HK-2 (cell line): ENCODE results near the gene CTNNA1.
"Not testable (repeated sequence)": the region's sequence is repeated elsewhere in the genome, so short reads cannot be mapped to it uniquely, and the experiment has no call there.

Experiments
- DNase-seq: peaks from one replicate; pipeline ENCODE4 v3.0.0-alpha.2; 2018; ENCODE audit not compliant: unreplicated experiment

CTNNA1 gene

DNA sequence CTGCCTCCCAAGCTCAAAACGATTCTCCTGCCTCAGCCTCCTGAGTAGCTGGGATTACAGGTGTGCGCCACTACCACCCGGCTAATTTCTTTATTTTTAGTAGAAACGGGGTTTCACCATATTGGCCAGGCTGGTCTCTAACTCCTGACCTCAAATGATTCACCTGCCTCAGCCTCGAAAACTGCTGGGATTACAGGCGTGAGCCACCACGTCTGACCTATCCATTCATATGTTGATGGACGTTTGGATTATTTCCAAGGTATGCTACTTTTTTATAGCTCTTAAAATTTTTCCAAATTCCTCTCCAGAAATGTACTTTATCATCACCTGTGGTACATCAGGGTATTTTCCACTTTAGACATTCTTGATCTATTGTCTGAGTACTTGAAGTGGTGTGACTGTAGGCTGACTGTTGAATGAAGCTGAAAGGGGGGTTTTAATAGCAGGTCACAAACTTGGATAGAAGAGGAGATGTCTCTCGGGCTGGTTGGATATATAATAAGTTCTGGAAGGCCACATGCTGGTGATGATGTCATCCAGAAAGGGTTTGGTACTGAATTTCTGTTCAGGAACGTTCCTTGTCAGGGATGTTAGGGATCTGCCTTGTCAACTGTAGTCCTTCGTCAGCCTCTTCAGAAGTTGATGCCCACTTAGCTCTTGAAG lies 7.4 kb downstream of the CTNNA1 start:
- DNase-seq: no peak

DNA sequence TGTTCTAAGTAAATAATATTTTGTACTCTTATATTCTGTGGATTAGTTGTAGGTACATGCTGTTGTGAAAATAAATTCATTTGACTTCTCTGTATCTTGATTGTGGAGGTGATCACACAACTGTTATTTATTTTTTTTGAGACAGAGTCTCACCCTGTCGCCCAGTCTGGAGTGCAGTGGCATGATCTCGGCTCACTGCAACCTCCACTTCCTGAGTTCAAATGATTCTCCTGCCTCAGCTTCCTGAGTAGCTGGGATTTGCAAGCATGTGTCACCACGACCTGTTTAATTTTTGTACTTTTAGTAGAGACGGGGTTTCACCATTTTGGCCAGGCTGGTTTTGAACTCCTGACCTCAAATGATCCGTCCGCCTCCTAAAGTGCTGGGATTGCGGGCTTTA lies 7.9 kb downstream of the CTNNA1 start:
- DNase-seq: not testable (repeated sequence)

DNA sequence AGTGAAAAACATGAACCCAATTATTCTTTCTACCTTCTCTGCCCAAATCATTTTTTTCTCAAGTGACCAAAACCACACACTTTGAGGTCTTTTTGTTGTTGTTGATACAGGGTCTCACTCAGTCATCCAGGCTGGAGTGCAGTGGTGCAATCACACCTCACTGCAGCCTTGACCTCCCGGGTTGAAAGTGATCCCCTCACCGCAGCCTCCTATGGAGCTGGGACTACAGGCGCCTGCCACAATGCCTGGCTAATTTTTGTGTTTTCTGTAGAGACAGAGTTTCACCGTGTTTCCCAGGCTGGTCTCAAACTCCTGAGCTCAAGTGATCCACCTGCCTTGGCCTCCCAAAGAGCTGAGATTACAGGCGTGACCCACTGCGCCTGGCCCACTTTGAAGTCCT lies 8.4 kb downstream of the CTNNA1 start:
- not testable (repeated sequence) for DNase-seq

DNA sequence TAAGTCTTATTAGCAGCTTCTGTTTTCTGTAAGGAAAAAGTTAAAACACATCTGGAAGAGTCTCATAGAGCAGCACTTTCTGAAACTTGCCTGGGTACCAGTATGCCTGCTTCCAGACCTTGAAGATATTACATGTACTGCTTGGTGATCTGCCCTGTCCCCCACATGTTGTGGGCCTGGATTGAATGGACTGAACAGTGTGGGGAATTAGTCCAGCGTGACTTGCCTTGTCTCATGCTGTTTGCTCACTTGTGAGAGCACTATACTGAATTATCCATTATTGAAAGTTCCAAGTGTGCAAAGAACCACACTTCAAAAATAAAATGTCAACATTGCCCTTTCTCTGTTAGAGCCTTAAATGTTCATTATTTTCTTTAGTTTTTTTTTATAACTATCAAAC lies 8.9 kb downstream of the CTNNA1 start:
- no peak for DNase-seq

DNA sequence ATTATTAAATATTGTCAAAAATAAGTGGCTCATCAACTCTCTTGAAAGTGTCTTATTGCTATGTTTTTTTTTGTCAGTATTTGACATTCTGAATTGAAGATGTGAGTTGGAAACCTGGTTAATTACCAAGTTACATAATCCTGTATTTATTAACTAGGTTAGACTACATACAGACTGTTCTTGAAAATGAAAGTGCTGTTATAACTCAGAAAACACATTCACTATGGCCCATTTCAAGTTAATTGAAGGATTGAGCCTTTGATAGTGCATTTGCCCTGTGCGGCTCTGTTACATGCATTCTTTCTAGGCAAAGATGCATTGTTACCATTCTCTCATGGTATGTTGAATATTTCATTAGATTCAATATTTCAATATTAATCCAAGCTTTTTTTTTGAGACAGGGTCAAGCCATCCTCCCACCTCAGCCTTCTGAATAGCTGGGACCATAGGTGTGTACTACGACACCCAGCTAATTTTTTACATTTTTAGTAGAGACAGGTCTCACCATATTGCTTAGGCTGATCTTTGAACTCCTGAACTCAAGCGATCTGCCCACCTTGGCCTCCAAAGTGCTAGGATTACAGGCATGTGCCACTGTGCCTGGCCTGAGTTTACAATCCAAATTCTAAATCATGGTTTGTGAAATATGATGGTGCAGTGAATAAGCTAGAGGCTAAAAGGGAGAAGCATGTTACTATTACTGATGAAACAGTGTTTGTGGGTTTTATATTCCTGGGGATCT lies 10.0 kb downstream of the CTNNA1 start:
- no peak for DNase-seq

DNA sequence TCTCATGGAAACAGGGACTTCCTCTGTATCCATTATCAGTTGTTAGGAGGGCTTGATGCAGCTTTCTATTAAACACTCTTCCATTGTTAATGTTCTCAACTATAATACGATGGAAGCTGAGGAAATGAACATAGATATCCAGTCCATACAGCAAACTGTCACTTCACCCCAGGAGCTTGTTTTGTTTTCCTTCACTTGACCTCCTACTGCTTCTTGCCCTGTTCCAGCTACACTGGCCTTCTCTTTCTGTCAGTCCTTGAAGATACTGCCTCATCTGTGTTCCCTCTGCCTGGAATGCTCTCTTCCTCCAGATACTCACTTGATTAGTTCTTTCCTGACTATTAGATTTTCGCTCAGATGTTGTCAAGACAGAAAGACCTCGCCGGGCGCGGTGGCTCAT lies 17.1 kb downstream of the CTNNA1 start:
- no peak for DNase-seq

DNA sequence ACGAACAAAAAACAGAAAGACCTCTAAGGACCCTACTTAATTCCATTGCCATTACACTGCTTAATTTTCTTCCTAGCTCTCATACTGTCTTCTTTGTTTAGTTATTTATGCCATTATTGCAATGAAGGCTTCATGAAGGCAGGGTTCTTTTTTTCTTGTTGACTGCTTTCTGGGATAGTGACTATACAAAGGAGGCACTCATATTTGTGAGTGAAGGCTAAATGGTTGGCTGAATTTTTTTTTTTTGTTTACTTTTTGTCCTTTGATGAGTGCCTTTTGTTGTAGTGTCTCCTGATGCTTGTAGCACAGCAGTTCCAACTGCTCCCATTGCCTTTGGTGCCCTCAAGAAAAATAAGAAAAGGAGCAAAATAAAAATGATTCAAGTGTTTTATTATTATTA lies 17.8 kb downstream of the CTNNA1 start:
- DNase-seq: no peak

DNA sequence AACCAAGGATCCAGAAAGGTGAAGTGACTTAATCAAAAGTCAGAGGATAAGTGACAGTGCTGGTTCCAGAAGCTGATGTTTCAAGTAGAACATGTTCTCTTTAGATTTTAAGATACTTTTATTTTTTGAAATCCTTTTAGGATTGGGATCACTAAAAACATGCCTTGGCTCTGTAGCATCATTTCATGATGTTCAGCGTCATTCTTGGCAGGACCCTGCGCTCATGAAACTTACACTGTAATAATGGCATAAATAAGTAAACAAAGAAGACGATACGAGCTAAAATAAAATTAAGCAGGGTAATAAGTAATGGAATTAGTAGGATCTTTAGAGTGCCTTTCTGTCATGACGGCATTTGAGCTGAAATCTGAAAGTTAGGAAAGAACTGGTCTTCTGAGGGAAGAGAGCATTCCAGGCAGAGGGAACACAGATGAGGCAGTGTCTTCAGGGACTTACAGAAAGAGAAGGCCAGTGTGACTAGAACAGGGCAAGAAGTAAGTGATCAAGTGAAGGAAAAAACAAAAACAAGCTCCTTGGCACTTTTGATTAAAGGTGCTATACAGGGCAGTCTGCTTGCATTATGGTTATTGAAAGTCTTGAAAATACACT lies 19.9 kb downstream of the CTNNA1 start:
- DNase-seq: no peak

DNA sequence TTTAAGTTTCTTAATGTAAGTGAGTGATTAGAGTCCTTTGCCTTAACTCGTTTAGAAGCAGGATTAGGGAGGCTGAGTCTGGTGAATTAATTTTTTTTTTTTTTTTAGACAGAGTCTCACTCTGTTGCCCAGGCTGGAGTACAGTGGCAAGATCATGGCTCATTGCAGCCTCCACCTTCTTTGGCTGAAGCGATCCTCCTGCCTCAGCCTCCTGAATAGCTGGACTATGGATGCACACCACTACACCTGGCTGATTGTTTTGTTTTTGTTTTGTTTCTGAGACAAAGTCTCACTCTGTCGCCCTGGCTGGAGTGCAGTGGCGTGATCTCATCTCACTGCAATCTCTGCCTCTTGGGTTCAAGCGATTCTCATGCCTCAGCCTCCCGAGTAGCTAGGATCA lies 20.4 kb downstream of the CTNNA1 start:
- not testable (repeated sequence) for DNase-seq

DNA sequence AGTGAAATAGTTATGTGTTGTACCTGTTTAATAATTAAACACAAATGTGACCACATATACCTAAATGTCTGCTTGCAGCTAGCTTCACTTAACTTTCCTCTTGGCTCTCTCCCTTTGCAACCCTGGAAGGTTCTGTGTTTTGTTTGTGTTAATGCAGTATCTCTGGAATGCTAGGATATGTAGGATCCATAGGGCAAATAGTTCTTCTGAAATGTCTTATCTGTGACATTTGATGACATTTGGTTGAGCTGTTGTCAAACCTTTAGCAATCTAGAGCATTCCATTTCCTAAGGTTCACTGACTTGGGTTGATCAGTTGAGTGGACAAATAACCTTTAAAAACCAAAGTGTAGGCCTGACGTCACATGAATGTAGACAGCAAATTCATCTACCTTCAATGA lies 21.8 kb downstream of the CTNNA1 start:
- no peak for DNase-seq

DNA sequence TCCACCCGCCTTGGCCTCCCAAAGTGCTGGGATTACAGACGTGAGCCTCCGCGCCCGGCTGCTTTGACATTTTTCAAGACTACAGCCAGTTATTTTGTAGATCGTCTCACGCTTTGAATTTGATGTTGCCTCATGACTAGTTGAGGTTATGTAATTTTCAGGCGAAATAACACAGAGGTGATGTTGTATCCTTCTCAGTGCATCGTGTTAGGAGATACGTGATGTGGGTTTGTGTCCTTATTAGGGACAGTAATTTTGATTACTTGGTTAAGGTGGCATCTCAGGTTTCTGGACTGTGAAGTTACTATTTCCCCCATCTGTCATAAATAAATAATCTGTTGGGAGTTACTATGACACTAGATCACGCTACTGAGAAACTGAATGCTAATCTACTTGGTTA lies 25.0 kb downstream of the CTNNA1 start:
- DNase-seq: no peak

DNA sequence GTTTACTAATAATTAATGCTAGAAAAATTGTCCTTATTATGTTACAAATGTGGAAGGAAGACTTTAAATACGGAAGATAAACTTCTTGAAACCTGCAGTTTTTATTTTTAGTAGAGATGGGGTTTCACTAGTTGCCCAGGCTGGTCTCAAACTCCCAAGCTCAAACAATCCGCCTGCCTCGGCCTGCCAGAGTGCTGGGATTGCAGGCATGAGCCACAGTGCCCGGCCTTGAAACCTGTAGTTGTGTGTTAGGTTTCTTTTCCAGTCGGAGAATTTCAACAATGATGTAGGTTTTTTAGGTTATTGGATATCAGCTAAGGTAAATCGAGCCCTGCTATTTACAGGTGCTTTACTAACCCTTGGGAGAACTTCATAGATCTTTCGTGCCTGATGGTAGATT lies 30.8 kb downstream of the CTNNA1 start:
- no peak for DNase-seq

DNA sequence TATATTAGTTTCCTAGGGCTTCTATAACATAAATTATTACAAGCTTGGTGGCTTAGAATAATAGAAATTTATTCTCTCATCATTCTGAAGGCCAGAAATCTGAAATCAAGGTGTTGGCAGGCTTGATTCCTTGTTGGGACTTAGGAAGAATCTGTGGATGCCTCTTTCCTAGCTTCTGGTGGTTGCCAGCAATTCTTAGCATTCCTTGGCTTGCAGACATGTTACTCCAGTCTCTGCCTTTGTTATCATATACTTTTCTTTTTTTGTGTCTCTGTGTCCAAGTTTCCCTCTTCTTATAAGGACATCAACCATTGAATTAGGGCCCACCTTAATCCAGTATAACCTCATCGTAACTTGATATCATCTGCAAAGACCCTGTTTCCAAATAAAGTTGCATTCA lies 31.4 kb downstream of the CTNNA1 start:
- no peak for DNase-seq

DNA sequence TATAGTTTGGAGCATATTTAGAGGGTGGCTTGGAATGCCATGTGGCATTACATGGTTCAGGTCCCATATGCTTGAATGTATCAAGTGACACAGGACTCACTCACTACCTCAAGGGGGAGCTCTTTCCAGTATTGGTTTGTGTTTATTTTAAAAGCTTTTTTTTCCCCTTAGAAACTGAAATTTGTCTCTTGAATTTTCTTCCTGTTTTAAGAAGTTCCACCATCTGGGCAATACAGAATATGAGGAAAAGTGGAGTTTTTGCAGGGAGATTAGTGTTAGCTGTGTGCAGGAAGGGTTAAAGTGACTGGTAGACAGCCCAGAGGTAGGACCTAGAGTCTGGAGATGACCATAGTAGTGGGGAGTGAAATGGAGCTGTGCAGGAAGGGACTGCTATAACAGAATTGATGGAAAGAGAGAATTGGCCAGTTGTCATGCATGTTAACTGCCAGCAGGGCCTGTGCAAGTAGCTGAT lies 36.6 kb downstream of the CTNNA1 start:
- DNase-seq: no peak

DNA sequence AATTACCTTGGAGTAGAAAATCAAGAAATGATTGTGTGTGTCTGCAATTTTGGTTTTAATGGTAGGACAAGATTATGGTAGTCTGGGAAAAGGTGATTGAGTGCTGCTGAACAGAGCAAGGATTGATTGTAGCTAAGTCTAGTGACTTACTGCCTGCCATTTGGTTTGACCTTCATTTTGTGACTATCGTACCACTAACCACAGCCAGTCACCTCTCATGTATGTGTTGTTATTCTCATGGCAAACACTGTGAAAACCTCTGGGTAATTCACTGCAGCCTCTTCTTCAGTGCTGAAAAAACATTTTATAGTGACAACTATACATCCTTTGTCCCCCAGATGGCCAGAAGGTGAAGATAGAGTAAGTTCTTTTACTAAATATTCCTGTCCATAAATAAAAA lies 37.5 kb downstream of the CTNNA1 start:
- no peak for DNase-seq

DNA sequence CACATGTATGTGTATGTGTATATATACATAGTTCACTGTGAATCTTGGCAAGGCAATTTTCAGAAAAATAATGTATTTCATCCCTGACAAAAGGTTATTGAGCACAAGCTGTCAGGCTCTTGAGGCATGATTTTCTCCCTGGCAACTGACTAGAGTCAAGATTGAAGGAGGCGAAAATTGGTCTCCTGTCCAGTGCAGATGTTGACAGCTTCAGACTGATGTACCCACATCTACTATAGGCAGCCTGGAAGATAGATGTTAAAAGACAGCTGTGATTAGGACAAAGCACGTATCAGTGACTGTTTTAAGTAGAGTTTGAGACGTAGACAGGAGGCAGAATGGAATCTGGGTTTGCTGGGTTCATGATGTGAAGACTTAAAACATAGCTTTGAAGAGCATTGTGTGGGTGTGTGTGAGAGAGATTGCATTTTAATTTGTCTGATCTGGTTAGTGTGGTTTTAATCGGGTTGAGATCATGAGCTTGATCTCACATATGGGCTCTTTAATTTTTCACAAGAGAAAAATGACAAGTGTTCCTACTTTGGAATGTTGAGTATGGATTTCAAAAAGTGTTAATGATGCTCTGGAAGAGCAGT lies 39.1 kb downstream of the CTNNA1 start:
- no peak for DNase-seq

DNA sequence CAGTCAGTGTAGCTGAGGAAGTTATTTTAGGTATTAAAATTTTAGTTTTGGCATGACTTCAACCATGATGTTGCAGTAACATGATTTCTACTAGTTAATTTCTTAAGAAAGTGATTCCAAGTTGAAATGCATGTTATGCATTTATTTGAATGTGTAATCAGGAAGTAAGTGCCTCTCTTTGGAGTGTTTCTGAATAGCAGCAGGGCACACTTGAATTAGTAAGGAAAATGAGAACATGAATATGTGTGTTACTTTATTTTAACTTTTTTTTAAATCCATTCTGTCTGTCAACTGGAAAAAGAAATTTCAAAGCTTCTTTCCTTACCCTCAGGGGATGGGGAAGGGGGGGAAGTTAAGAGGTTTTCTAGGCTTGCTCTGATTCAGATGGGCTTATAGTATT lies 40.4 kb downstream of the CTNNA1 start:
- no peak for DNase-seq

DNA sequence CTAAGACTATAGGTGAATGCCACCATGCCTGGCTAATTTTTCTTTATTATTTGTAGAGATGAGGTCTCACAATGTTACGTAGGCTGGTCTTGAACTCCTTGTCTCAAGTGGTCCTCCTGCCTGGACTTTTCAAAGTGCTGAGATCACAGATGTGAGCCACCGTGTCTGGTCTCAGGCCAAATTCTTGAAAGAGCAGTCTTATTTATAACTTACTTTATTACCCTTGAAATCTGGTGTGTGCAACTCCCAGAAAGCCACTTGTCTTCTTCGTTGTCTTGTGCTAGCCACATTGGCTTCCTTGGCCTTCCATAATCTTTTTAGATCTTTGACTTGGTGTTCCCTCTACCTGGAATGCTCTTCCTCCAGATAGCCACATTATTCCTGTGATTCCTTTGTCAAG lies 50.1 kb downstream of the CTNNA1 start:
- DNase-seq: no peak

DNA sequence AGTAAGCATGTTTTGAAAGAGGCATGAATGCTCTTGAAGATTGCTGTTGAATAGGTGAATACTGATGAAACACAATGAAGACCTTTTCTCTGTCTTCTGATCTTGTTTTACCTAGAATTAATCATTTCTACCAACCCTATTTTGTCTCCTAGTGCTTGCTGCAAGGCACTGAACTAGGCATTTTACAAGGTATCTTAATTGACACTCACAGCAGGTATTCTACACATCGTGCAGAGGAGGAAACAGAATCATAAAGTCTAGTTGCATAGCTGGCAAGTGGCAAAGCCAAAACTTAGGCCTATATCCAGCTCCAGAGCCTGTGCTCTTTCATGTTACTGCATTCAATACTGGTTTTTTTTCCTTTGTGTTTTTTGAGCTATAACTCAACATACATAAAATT lies 50.7 kb downstream of the CTNNA1 start:
- DNase-seq: no peak

DNA sequence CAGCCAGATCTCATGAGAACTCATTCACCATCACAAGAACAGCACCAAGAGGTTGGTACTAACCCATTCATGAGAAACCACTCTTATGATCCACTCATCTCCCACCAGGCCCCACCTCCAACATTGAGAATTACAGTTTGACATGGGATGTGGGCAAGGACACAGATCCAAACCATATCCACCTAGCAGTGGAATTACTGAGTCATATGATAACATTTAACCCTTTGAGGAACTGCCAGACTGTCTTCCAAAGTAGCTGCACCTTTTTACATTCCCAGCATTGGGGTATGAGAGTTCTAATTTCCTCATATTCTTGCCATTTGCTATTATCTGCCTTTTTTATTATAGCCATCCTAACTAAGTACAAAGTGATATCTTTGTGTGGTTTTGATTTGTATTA lies 51.9 kb downstream of the CTNNA1 start:
- no peak for DNase-seq

DNA sequence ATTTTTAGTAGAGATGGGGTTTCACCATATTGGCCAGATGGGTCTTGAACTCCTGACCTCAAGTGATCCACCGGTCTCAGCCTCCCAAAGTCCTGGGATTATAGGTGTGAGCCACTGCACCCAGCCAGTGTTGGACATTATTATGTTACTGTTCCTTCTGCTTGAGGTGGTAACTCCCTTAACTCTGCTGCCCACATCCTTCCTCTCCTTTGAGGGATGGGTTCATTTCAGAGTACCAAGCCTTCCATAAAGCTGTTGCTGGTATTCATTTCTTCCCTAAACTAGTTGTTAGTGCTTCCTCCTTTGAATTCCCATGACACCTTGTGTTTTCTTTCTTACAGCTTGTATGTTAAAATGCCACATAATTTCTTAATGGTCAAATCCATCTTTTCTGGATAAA lies 54.0 kb downstream of the CTNNA1 start:
- no peak for DNase-seq

DNA sequence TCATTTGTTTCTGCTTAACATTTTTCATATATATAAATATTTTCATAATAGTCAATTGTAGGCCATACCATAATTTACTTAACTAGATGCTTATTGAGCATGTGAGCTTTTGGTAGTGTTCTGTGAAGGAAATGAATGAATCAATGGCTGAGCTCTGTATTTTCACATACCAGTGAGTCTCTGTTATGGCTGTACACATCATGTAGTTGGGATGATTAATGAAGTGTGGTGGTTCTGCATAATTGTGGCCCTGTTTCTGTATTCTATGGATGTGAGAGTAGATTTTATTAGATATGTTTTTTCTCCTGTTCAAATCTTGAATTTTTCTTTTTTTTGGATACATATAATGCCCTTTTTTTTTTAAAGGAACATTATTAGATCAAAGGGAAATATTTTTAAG lies 56.2 kb downstream of the CTNNA1 start:
- DNase-seq: no peak

DNA sequence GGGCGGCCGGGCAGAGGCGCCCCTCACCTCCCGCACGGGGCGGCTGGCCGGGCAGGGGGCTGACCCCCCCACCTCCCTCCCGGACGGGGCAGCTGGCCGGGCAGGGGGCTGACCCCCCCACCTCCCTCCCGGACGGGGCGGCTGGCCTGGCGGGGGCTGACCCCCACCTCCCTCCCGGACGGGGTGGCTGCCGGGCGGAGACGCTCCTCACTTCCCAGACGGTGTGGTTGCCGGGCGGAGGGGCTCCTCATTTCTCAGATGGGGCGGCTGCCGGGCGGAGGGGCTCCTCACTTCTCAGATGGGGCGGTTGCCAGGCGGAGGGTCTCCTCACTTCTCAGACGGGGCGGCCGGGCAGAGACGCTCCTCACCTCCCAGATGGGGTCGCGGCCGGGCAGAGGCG lies 57.6 kb downstream of the CTNNA1 start:
- not testable (repeated sequence) for DNase-seq
